HepG2 (cell line): Measurements from ENCODE around the gene RHO. TPM values are rescaled to one million over a fixed set of nuclear protein-coding genes. Genes with fewer than 3 reads are reported as not detected.

Experiments used
- ATAC-seq: fragments of 200-7000 bp; cut with Tn5 transposase; 3 replicates; pipeline ENCODE4 v1.9.1; 2020; ENCODE audit warnings: mild to moderate bottlenecking, moderate library complexity
- BruUV-seq: library from RNA; stranded (reverse); fragments of 400-500 nt; replicated peaks from 2 replicates; lab custom pipeline; 2021; lab: Mats Ljungman, UMichigan
- CTCF ChIA-PET: fragments of 300-600 bp; formaldehyde crosslinking; extraction: SDS; loops from one replicate; lab custom pipeline; 2021; ENCODE audit warnings: low total read pairs, inconsistent platforms, low intra/inter-chr PET ratio; lab: Yijun Ruan, JAX
- POLR2A ChIA-PET: fragments of 350-600 bp; sonication (Branson Sonifier 250); formaldehyde crosslinking; loops from one replicate; lab custom pipeline; 2020; ENCODE audit warnings: antibody characterized with exemption, inconsistent platforms; lab: Yijun Ruan, JAX
- DNase-seq: peaks from one replicate; pipeline ENCODE4 v3.0.0-alpha.2; 2015; ENCODE audit warnings: low spot score
- FAIRE-seq: peaks from 3 replicates; lab custom pipeline; 2011; peaks lifted over from hg19 to GRCh38; lab: Jason Lieb, UNC
- H2AFZ ChIP-seq: one replicate; pipeline ENCODE4 v1.6.1; 2011; ENCODE audit warnings: low read length, inconsistent platforms
- H3K27ac ChIP-seq: fragments of 300-600 bp; 3 replicates; pipeline ENCODE4 v1.8.0; 2011; ENCODE audit warnings: mixed run types, mild to moderate bottlenecking, mixed read lengths, low read length, inconsistent platforms; ENCODE audit not compliant: insufficient read depth; ENCODE audit errors: extremely low read length
- H3K27me3 ChIP-seq, 2 experiments: fragments of 200-600 bp in 1 of 2; 2 replicates in 1 of 2; 3 replicates in 1 of 2; pipeline versions ENCODE4 v1.6.0 to v1.8.0; 2011; ENCODE audit warnings: low read length in 2 of 2, mild to moderate bottlenecking in 2 of 2, moderate library complexity in 2 of 2, inconsistent platforms in 1 of 2; ENCODE audit not compliant: insufficient read depth in 2 of 2, control insufficient read depth in 1 of 2
- H3K36me3 ChIP-seq, 2 experiments: fragments of 200-600 bp in 1 of 2; replicated peaks in 1 of 2; 2 replicates in 1 of 2; 3 replicates in 1 of 2; pipeline versions ENCODE4 v1.5.1 to v1.8.0; 2011; ENCODE audit warnings: low read length in 2 of 2, inconsistent platforms in 1 of 2; ENCODE audit not compliant: insufficient read depth in 2 of 2, control insufficient read depth in 1 of 2
- H3K4me1 ChIP-seq: 2 replicates; pipeline ENCODE4 v1.5.1; 2012; ENCODE audit warnings: low read length, inconsistent platforms; ENCODE audit not compliant: insufficient read depth
- H3K4me2 ChIP-seq: 2 replicates; pipeline ENCODE4 v1.6.0; 2011; ENCODE audit warnings: low read depth, low read length, inconsistent platforms
- H3K4me3 ChIP-seq, 3 experiments: fragments of 200-600 bp in 1 of 3; sonication (generic), shearing (Covaris generic) in 1 of 3; replicated peaks in 1 of 3; 2 replicates each; pipeline ENCODE4 v1.5.1; 2011 to 2016; ENCODE audit warnings: low read length in 3 of 3, inconsistent platforms in 2 of 3, low read depth in 2 of 3, mild to moderate bottlenecking in 2 of 3, control low read depth in 1 of 3, mixed read lengths in 1 of 3; ENCODE audit not compliant: insufficient read depth in 1 of 3
- H3K79me2 ChIP-seq: one replicate; pipeline ENCODE4 v1.6.1; 2011; ENCODE audit warnings: low read length, inconsistent platforms; ENCODE audit not compliant: insufficient read depth
- H3K9ac ChIP-seq: 2 replicates; pipeline ENCODE4 v1.6.0; 2011; ENCODE audit warnings: mild to moderate bottlenecking, low read depth, low read length, inconsistent platforms; ENCODE audit not compliant: insufficient read depth
- H3K9me3 ChIP-seq: 2 replicates; pipeline ENCODE4 v1.5.1; 2012; ENCODE audit warnings: mild to moderate bottlenecking, low read length
- H4K20me1 ChIP-seq: 2 replicates; pipeline ENCODE4 v1.6.0; 2011; ENCODE audit warnings: inconsistent platforms, mild to moderate bottlenecking, low read length, moderate library complexity; ENCODE audit not compliant: insufficient read depth
- CENPX ChIP-seq: sonication (generic); formaldehyde crosslinking; IDR thresholded peaks from 2 replicates; pipeline ENCODE4 v1.9.0; 2021; ENCODE audit warnings: mild to moderate bottlenecking, missing genetic modification reagents, moderate library complexity
- CHCHD3 ChIP-seq: sonication (generic); formaldehyde crosslinking; IDR thresholded peaks from 2 replicates; pipeline ENCODE4 v1.8.0; 2022; ENCODE audit warnings: mild to moderate bottlenecking, missing genetic modification reagents, moderate library complexity
- IKZF5 ChIP-seq: IDR thresholded peaks from 2 replicates; pipeline ENCODE4 v1.6.1; 2018; ENCODE audit warnings: missing genetic modification reagents, mild to moderate bottlenecking, missing compliant biosample characterization
- KLF9 ChIP-seq: IDR thresholded peaks from 2 replicates; pipeline ENCODE4 v1.6.1; 2016; ENCODE audit warnings: low read depth
- LCORL ChIP-seq, 2 experiments: fragments of 450-650 bp in 1 of 2; sonication (generic) in 1 of 2; formaldehyde crosslinking in 1 of 2; IDR thresholded peaks; 2 replicates each; pipeline versions ENCODE4 v1.5.0 to v1.6.1; 2017 to 2020; ENCODE audit warnings: antibody characterized with exemption in 1 of 2, missing genetic modification reagents in 1 of 2
- SOX6 ChIP-seq, 2 experiments: fragments of 450-650 bp in 1 of 2; sonication (generic) in 1 of 2; formaldehyde crosslinking in 1 of 2; IDR thresholded peaks; 2 replicates each; pipeline versions ENCODE4 v1.4.0 to v1.6.1; 2017 to 2020; ENCODE audit warnings: antibody characterized with exemption in 1 of 2, mild to moderate bottlenecking in 1 of 2, missing genetic modification reagents in 1 of 2
- SRY ChIP-seq: sonication (generic); formaldehyde crosslinking; IDR thresholded peaks from 2 replicates; pipeline ENCODE4 v1.8.0; 2022; ENCODE audit warnings: mild to moderate bottlenecking, missing genetic modification reagents
- ZNF251 ChIP-seq: sonication (generic); formaldehyde crosslinking; IDR thresholded peaks from 2 replicates; pipeline ENCODE4 v1.9.0; 2021; ENCODE audit warnings: mild to moderate bottlenecking, missing genetic modification reagents
- ZNF253 ChIP-seq: sonication (generic); formaldehyde crosslinking; IDR thresholded peaks from 2 replicates; pipeline ENCODE4 v1.8.0; 2022; ENCODE audit warnings: mild to moderate bottlenecking, missing genetic modification reagents, borderline replicate concordance
- ZNF547 ChIP-seq: sonication (generic); formaldehyde crosslinking; IDR thresholded peaks from 2 replicates; pipeline ENCODE4 v1.5.1; 2020; ENCODE audit warnings: mild to moderate bottlenecking, missing genetic modification reagents
- WGBS: methylation state at CpG from one replicate; pipeline ENCODE4 v1.1.6; 2017; ENCODE audit warnings: low lambda C conversion rate; 5-methylcytosine and 5-hydroxymethylcytosine counted together
- in situ Hi-C: cut with HindIII; loops from 2 replicates; pipeline ENCODE4 v1.10.0; 2017; ENCODE audit warnings: low pct_unique_long_range_greater_than_20kb; ENCODE audit not compliant: extremely low pct_ligation_motif_present
- intact Hi-C: fragments of 100-400 bp; cut with micrococcal nuclease; formaldehyde crosslinking; loops from one replicate; pipeline ENCODE4 v1.10.0; 2022; ENCODE audit not compliant: unreplicated experiment
- polyA plus RNA-seq, 8 experiments: library from polyadenylated mRNA; depleted of rRNA in 3 of 8; stranded (reverse) in 7 of 8; unstranded in 1 of 8; fragments of >200 nt; fragmentation: Illumina TruSeq in 4 of 8; extraction: Trizol in 4 of 8; gene quantifications; 2 replicates each; pipeline versions ENCODE4 v1.2.1 to v1.2.3, GENCODE V29; 2011 to 2016; ENCODE audit warnings: low read depth in 4 of 8, missing spikeins in 1 of 8, mixed read lengths in 1 of 8; ENCODE audit not compliant: insufficient read depth in 1 of 8
- total RNA-seq, 5 experiments: library from RNA; depleted of rRNA; stranded (reverse); fragments of >200 nt; fragmentation: Illumina TruSeq; extraction: Trizol; gene quantifications; 2 replicates each; pipeline ENCODE4 v1.2.3, GENCODE V29; 2016; ENCODE audit warnings: low read depth in 1 of 5

RHO gene
- total and polyA plus RNA-seq, 2 of the 13 experiments (the other 11 are each of a cell fraction or from before 2014, with no cell fraction given) = not detected

GRCh38 chr3:129485721-129486663 lies 42.4 kb upstream of the RHO start:
- no peaks in the 10 kb centered on the region for H3K9me3 ChIP-seq
- POLR2A ChIA-PET = no interaction called here
- H3K4me1 ChIP-seq = peaks cover 8% of the 10 kb centered on the region
- no peak overlapping the region for H2AFZ ChIP-seq
- no peak for TF ChIP-seq KLF9 (CRISPR knock-in tag)
- TF ChIP-seq ZNF547 (CRISPR knock-in tag) = no peak
- TF ChIP-seq CENPX (CRISPR knock-in tag) = no peak
- no peak for TF ChIP-seq SRY (CRISPR knock-in tag)
- TF ChIP-seq IKZF5 = no peak
- TF ChIP-seq ZNF253 = no peak
- no peak for TF ChIP-seq LCORL (IDR thresholded peaks at IDR 0.05)
- TF ChIP-seq LCORL (CRISPR knock-in tag; IDR thresholded peaks at IDR 0.05) = no peak
- no peak for TF ChIP-seq CHCHD3 (CRISPR knock-in tag)
- no peak for TF ChIP-seq SOX6 (IDR thresholded peaks at IDR 0.05)
- no peak for TF ChIP-seq SOX6 (CRISPR knock-in tag; IDR thresholded peaks at IDR 0.05)
- no peak for TF ChIP-seq ZNF251 (CRISPR knock-in tag)
- TF ChIP-seq, all 625 proteins: peak for 0
- no peak for DNase-seq
- H3K36me3 ChIP-seq = peaks cover 0 to 9% of the 10 kb centered on the region in 2 experiments; a peak in 3 of 5 replicates
- FAIRE-seq = no peak
- intact Hi-C loops (no loop called here), in situ Hi-C loops (no loop called here)
- no peaks in the 10 kb centered on the region for H3K27me3 ChIP-seq
- no peaks in the 10 kb centered on the region for H3K79me2 ChIP-seq
- H4K20me1 ChIP-seq = no peaks in the 10 kb centered on the region
- no peak overlapping the region for H3K9ac ChIP-seq
- no peak overlapping the region for H3K4me2 ChIP-seq
- no TSS peak for BruUV-seq
- no peak for ATAC-seq
- no peak overlapping the region for H3K27ac ChIP-seq
- H3K4me3 ChIP-seq = no peak overlapping the region
- CTCF ChIA-PET = no interaction called here
- 91% methylated on average over 10 of the region's 11 CpGs for WGBS
